Dedifferentiated amniotic fluid mesenchymal stem cell (primary cell): ENCODE data around the gene FOSB.
"Not testable (repeated sequence)": the region's sequence is repeated elsewhere in the genome, so short reads cannot be mapped to it uniquely, and the experiment has no call there.

Source experiments
- DNase-seq: peaks from one replicate; pipeline ENCODE4 v3.0.0-alpha.2; 2016; ENCODE audit errors: extremely low spot score

The FOSB gene

GRCh38 chr19:45467456-45468158, at the start of gene FOSB:
FOSB (plus strand) TSS chr19:45467996; CDS start chr19:45468587, 591 bp downstream.
- DNase-seq, result peak; percentile 96

GRCh38 chr19:45418802-45419201, 49.0 kb upstream of the FOSB start:
- DNase-seq, result no peak

- no peak for DNase-seq
These were observed 48.4 kb upstream of the FOSB start for GRCh38 chr19:45419396-45419795.

- no peak for DNase-seq
These were observed 47.9 kb upstream of the FOSB start for GRCh38 chr19:45419895-45420294.

GRCh38 chr19:45420356-45420755, 47.4 kb upstream of the FOSB start:
- no peak for DNase-seq

GRCh38 chr19:45420871-45421270, 46.9 kb upstream of the FOSB start:
- DNase-seq, result no peak

- no peak for DNase-seq
These were observed 45.8 kb upstream of the FOSB start for GRCh38 chr19:45421947-45422498.

GRCh38 chr19:45423033-45423588, 44.7 kb upstream of the FOSB start:
- no peak for DNase-seq

GRCh38 chr19:45423589-45424190, 44.1 kb upstream of the FOSB start, which contains the start of gene ERCC1:
ERCC1 (minus strand) TSS chr19:45423917; CDS start chr19:45423374, 543 bp downstream.
- peak; percentile 82 for DNase-seq

- peak; percentile 84 for DNase-seq
These were observed 43.4 kb upstream of the FOSB start for GRCh38 chr19:45424191-45425058.

- DNase-seq, result peak; percentile 27
These were observed 39.2 kb upstream of the FOSB start for GRCh38 chr19:45428384-45429231.

GRCh38 chr19:45429896-45430295, 37.9 kb upstream of the FOSB start:
- not testable (repeated sequence) for DNase-seq

- peak; percentile 45 for DNase-seq
These were observed 36.8 kb upstream of the FOSB start for GRCh38 chr19:45431008-45431407.

- not testable (repeated sequence) for DNase-seq
These were observed 35.3 kb upstream of the FOSB start for GRCh38 chr19:45432543-45432942.

- no peak for DNase-seq
These were observed 30.5 kb upstream of the FOSB start for GRCh38 chr19:45437328-45437727.

- DNase-seq, result no peak
These were observed 28.6 kb upstream of the FOSB start for GRCh38 chr19:45439190-45439568.

GRCh38 chr19:45439569-45440258, 28.1 kb upstream of the FOSB start:
- DNase-seq, result peak; percentile 59

GRCh38 chr19:45440259-45440638, 27.5 kb upstream of the FOSB start:
- no peak for DNase-seq

GRCh38 chr19:45440873-45441654, 26.7 kb upstream of the FOSB start:
- DNase-seq, result no peak

- no peak for DNase-seq
These were observed 25.4 kb upstream of the FOSB start for GRCh38 chr19:45442408-45442777.
